Keratinocyte (primary cell): Measurements from ENCODE around the gene APOL1. TPM values are rescaled to one million over a fixed set of nuclear protein-coding genes. Genes with fewer than 3 reads are reported as not detected.

Experiments
- DNase-seq: peaks from one replicate; pipeline ENCODE4 v3.0.0-alpha.2; 2011; ENCODE audit warnings: low read depth, missing footprints, low spot score
- FAIRE-seq: peaks from 2 replicates; lab custom pipeline; 2011; peaks lifted over from hg19 to GRCh38; lab: Jason Lieb, UNC
- H2AFZ ChIP-seq: 2 replicates; pipeline ENCODE4 v1.6.0; 2012; ENCODE audit warnings: low read length, control low read depth, inconsistent platforms; ENCODE audit not compliant: control insufficient read depth
- H3K27ac ChIP-seq: 2 replicates; pipeline ENCODE4 v1.5.1; 2011; ENCODE audit warnings: low read length; ENCODE audit not compliant: control insufficient read depth, insufficient read depth
- H3K27me3 ChIP-seq: 3 replicates; pipeline ENCODE4 v1.6.0; 2011; ENCODE audit warnings: low read length; ENCODE audit not compliant: control insufficient read depth, insufficient read depth; ENCODE audit errors: extremely low read depth
- H3K36me3 ChIP-seq, 2 experiments: 2 replicates in 1 of 2; 3 replicates in 1 of 2; pipeline ENCODE4 v1.5.1; 2011; ENCODE audit warnings: low read length in 2 of 2, mild to moderate bottlenecking in 1 of 2; ENCODE audit not compliant: control insufficient read depth in 2 of 2, insufficient read depth in 2 of 2; ENCODE audit errors: extremely low read depth in 1 of 2
- H3K4me1 ChIP-seq: 3 replicates; pipeline ENCODE4 v1.5.1; 2011; ENCODE audit warnings: low read length; ENCODE audit not compliant: control insufficient read depth, insufficient read depth; ENCODE audit errors: extremely low read depth
- H3K4me2 ChIP-seq: 3 replicates; pipeline ENCODE4 v1.6.0; 2011; ENCODE audit warnings: low read depth, low read length; ENCODE audit not compliant: control insufficient read depth, insufficient read depth; ENCODE audit errors: extremely low read depth
- H3K4me3 ChIP-seq, 3 experiments: fragments of 200-600 bp in 1 of 3; sonication (generic) in 1 of 3; 2 replicates in 2 of 3; 3 replicates in 1 of 3; pipeline ENCODE4 v1.5.1; 2011 to 2016; ENCODE audit warnings: low read length in 3 of 3, mild to moderate bottlenecking in 3 of 3, control low read depth in 2 of 3, inconsistent platforms in 1 of 3, low read depth in 1 of 3, mixed read lengths in 1 of 3, mixed run types in 1 of 3, moderate library complexity in 1 of 3; ENCODE audit not compliant: control insufficient read depth in 2 of 3, insufficient read depth in 2 of 3; ENCODE audit errors: extremely low read depth in 1 of 3
- H3K79me2 ChIP-seq: 2 replicates; pipeline ENCODE4 v1.6.0; 2012; ENCODE audit warnings: low read length; ENCODE audit not compliant: control insufficient read depth, insufficient read depth
- H3K9ac ChIP-seq: 3 replicates; pipeline ENCODE4 v1.6.0; 2011; ENCODE audit warnings: low read length; ENCODE audit not compliant: control insufficient read depth, insufficient read depth; ENCODE audit errors: extremely low read depth
- H3K9me1 ChIP-seq: 3 replicates; pipeline ENCODE4 v1.6.0; 2011; ENCODE audit warnings: low read length; ENCODE audit not compliant: control insufficient read depth, insufficient read depth; ENCODE audit errors: extremely low read depth
- H3K9me3 ChIP-seq: 2 replicates; pipeline ENCODE4 v1.5.1; 2012; ENCODE audit warnings: low read depth, low read length; ENCODE audit not compliant: control insufficient read depth
- H4K20me1 ChIP-seq: 3 replicates; pipeline ENCODE4 v1.6.0; 2011; ENCODE audit warnings: low read length; ENCODE audit not compliant: control insufficient read depth, insufficient read depth; ENCODE audit errors: extremely low read depth
- EZH2 ChIP-seq: IDR thresholded peaks from one replicate; pipeline ENCODE4 v1.6.1; 2012; ENCODE audit warnings: inconsistent platforms, mild to moderate bottlenecking, low read length, moderate library complexity
- dilution Hi-C: fragments of 300-500 bp; cut with MboI; formaldehyde crosslinking; loops from one replicate; pipeline ENCODE4 v1.7.0; 2020; ENCODE audit warnings: low sequenced_read_pairs; ENCODE audit not compliant: extremely low pct_ligation_motif_present
- polyA plus RNA-seq, 5 experiments: library from polyadenylated mRNA; depleted of rRNA in 3 of 5; stranded (reverse) in 3 of 5; stranded (forward) in 1 of 5; unstranded in 1 of 5; fragments of >200 nt; gene quantifications; 1 replicate in 1 of 5; 2 replicates in 3 of 5; 3 replicates in 1 of 5; pipeline versions ENCODE4 v1.2.1 to v1.2.3, GENCODE V29; 2011 to 2012; ENCODE audit warnings: missing spikeins in 2 of 5, low read depth in 1 of 5, low replicate concordance in 1 of 5
- TF ChIP-seq, protein P1 (sequence below), 3 experiments: IDR thresholded peaks in 1 of 3; conservative IDR thresholded peaks in 1 of 3; optimal IDR thresholded peaks in 1 of 3; 2 replicates in 2 of 3; 3 replicates in 1 of 3; pipeline versions ENCODE3 to v1.5.1; 2011; ENCODE audit warnings: low read length in 3 of 3, mild to moderate bottlenecking in 3 of 3, moderate library complexity in 2 of 3, control low read depth in 1 of 3, inconsistent platforms in 1 of 3; ENCODE audit not compliant: insufficient read depth in 2 of 3; ENCODE audit errors: extremely low read depth in 1 of 3

The APOL1 gene
- polyA plus RNA-seq, 1 donor (not counting 4 experiments of a cell fraction or from before 2014, with no cell fraction given) = 3.0 TPM

GRCh38 chr22:36206255-36206654 lies 46.7 kb upstream of the APOL1 start:
- H3K4me1 ChIP-seq = peaks cover 6% of the 10 kb centered on the region
- no peaks in the 10 kb centered on the region for H3K9me1 ChIP-seq
- dilution Hi-C loops = no loop called here
- H3K9ac ChIP-seq = no peak overlapping the region
- H3K4me2 ChIP-seq = no peak overlapping the region
- H3K79me2 ChIP-seq = no peaks in the 10 kb centered on the region
- H2AFZ ChIP-seq = no peak overlapping the region
- H3K9me3 ChIP-seq = no peaks in the 10 kb centered on the region
- FAIRE-seq (no peak), DNase-seq (no peak)
- H3K36me3 ChIP-seq = no peaks in the 10 kb centered on the region
- no peaks in the 10 kb centered on the region for H4K20me1 ChIP-seq
- no peak for TF ChIP-seq EZH2
- TF ChIP-seq, protein P1, sequence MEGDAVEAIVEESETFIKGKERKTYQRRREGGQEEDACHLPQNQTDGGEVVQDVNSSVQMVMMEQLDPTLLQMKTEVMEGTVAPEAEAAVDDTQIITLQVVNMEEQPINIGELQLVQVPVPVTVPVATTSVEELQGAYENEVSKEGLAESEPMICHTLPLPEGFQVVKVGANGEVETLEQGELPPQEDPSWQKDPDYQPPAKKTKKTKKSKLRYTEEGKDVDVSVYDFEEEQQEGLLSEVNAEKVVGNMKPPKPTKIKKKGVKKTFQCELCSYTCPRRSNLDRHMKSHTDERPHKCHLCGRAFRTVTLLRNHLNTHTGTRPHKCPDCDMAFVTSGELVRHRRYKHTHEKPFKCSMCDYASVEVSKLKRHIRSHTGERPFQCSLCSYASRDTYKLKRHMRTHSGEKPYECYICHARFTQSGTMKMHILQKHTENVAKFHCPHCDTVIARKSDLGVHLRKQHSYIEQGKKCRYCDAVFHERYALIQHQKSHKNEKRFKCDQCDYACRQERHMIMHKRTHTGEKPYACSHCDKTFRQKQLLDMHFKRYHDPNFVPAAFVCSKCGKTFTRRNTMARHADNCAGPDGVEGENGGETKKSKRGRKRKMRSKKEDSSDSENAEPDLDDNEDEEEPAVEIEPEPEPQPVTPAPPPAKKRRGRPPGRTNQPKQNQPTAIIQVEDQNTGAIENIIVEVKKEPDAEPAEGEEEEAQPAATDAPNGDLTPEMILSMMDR (optimal IDR thresholded peaks at IDR 0.05 in 1 of 3, IDR thresholded peaks at IDR 0.05 in 1 of 3, conservative IDR thresholded peaks at IDR 0.05 in 1 of 3; ENCODE audit: extremely low read depth in 1 of 3, insufficient read depth in 2 of 3, low read length in 3 of 3) = no peak
- H3K4me3 ChIP-seq = no peak overlapping the region
- no peak overlapping the region for H3K27ac ChIP-seq
- H3K27me3 ChIP-seq = peaks cover 12% of the 10 kb centered on the region

GRCh38 chr22:36208162-36208765 lies 44.7 kb upstream of the APOL1 start:
- FAIRE-seq = no peak
- Histone ChIP-seq H3K9me3 (no peaks in the 10 kb centered on the region), H3K9ac (no peak overlapping the region), H3K4me1 (no peaks in the 10 kb centered on the region), H3K4me2 (no peak overlapping the region), H3K27ac (no peak overlapping the region), H3K9me1 (no peaks in the 10 kb centered on the region), H3K27me3 (peaks cover 15% of the 10 kb centered on the region), H4K20me1 (no peaks in the 10 kb centered on the region), H3K4me3 (no peak overlapping the region), H3K79me2 (no peaks in the 10 kb centered on the region), H3K36me3 (no peaks in the 10 kb centered on the region), H2AFZ (no peak overlapping the region)
- dilution Hi-C loops = no loop called here
- TF ChIP-seq EZH2 = no peak
- TF ChIP-seq, protein P1 (optimal IDR thresholded peaks at IDR 0.05 in 1 of 3, IDR thresholded peaks at IDR 0.05 in 1 of 3, conservative IDR thresholded peaks at IDR 0.05 in 1 of 3; ENCODE audit: extremely low read depth in 1 of 3, insufficient read depth in 2 of 3, low read length in 3 of 3) = no peak
- DNase-seq = no peak
